Activated CD4-positive, alpha-beta T cell treated with anti-CD3 and anti-CD28 coated beads for 4 hours (primary cell): ENCODE data around the gene CYP27B1.
"Not testable (repeated sequence)": the region's sequence is repeated elsewhere in the genome, so short reads cannot be mapped to it uniquely, and the experiment has no call there.

Experiments used
- DNase-seq, 2 donors: peaks; one replicate each; pipeline ENCODE4 v3.0.0-alpha.2; 2020

CYP27B1 gene

DNA sequence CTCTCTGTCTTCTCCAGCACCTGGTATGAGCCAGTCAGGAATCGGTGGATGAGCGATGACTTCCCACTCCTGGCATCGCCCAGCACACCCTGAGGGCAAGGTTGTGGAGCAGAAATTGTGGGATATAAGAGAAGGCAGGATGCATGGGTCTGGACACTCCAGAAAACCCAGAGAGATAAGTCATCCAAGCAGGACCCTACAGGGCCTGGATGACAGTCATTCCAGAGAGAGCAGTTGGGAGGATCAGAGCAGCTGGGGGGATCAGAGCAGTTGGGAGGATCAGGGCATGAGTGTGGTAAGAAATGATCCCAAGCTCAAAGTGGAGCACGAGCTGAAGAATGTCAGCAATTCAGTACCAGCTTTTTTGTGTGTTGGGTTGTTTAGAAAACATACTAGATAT lies 32.3 kb downstream of the CYP27B1 start:
- no peak for DNase-seq

DNA sequence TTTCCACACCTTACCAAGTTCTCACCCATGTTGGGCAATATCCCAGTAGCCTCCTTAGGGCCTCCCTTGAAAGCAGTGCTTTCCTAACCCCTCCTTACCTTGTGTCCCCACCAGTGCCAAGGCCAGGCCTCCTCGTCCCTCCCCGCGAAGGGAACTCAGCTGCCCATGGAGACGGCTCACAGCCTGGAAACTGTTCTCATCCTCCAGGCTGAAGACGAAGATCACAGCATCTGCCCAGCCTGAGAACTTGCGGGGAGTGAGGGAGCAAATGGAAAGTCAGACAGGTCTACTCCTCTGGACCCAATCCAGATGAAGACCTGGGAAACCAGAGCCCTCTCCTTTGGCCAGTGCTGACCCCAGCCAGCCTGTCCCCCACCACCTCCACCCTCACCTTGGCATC lies 33.0 kb downstream of the CYP27B1 start:
- no peak for DNase-seq

GRCh38 chr12:57732726-57733593 lies 33.9 kb downstream of the CYP27B1 start:
- DNase-seq: no peak

DNA sequence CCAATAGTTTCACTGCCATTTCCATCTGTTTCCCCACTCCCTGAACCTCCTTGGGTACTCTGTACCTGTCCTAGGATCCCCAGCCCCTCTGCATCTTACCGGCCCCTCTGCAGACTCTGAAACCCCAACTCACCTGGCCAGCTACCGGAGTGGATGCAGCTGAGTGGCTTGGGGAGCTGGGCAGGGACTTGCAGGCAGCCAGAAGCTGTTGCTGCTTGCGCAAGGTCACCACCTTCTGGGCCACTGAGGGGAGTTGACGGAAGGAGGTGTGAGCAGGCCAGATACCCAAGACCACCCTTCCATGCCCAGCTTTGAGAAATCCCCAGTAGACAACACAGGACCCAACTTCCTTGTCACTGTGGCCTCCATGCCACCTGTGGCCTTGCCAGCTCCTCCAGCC lies 34.6 kb downstream of the CYP27B1 start:
- DNase-seq: no peak

DNA sequence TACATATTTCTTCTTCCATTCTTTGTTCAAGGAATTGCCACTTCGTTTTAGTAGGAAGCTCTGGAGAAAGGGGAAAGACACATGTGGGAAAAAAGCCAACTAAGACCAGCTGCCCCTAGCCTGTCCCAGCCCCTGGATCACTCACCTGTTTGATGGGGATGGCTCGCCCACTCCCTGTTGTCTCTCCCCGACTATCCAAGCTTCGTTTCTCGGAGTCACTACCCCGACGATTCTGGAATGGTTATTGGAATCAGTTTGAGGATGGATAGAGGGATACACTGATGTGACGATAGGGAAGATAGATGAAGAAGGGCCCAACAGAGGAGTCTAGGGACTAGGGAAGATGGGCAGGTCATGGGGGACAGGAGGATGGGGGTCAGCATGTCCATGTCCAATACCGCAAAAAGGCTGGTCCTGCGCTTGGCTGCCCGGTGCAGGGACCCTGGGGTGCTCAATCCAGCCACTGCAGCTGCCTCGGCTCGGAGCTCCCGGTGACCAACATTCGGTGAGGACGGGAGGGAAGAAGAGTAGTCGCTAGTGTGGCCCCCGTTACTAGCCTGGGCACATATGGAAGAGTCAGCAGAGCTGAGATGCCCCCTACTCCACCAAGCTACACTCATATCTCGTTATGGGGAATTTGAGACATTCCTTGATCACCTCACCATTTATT lies 35.3 kb downstream of the CYP27B1 start:
- DNase-seq: no peak

GRCh38 chr12:57730336-57731067 lies 36.4 kb downstream of the CYP27B1 start:
- no peak for DNase-seq

DNA sequence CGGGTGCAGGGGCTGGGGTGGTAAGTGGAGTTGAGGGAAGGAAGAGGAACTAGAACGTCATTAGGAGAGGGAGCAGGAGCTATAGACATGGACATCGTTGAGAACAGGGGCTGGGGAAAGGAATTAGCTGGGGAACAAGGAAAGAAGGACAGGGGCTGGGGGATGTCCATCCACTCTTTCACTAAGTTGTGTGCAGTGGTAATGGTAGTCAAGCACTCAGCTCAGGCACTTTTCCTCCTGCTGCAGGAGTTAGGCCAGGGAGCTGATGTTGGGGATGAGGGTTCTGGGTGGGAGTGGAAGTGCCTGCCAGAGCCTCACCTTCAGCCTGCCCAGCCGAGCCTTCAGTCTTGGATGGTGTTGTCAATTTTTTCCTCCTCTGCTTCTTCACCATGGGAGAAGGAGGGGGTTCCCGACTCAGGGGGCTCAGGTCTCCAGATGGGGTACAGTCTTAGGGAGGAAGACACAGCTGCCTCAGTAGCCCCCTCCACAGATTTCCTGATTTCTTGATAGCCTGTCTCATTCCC lies 37.5 kb downstream of the CYP27B1 start:
- DNase-seq: no peak

- DNase-seq: no peak
Observed at GRCh38 chr12:57727758-57728395, 39.0 kb downstream of the CYP27B1 start.

DNA sequence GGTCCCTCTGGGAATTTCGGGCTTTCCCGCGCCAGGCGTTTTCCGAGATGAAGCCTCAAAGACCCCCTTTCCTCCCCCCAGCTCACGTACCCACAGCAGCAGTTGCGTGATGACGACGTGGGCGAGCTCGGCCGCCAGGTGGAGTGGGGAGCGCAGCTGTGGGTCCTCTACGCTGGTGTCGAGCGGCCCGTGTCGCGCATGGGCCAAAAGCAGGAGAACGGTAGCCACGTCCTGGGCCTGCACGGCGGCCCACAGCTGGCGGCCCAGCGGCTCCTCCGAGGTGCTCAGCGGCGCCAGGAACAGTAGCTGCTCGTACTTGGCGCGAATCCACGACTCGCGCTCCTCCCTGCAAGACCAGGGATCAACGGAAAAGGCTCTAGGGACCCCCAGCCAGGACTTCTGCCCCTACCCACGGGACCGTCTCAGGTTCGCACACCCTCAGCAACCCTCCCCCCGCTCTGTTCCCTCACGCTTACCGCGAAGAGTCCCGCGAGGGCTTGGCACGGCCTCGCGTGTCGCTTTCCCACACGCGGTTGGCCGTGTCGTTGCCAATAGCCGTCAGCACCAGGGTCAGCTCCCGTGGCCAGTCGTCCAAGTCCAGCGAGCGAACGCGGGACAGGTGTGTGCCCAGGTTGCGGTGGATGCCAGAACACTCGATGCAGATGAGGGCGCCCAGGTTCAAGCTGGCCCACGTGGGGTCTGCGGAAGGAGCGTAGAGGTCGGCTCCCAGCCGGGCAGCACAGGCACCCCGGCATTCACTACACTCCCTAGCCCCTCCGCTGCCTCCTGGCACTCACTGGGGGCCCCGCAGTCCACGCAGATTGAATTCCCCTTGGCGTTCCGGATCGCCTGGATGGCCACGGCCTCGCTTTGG lies 39.8 kb downstream of the CYP27B1 start:
- no peak for DNase-seq

DNA sequence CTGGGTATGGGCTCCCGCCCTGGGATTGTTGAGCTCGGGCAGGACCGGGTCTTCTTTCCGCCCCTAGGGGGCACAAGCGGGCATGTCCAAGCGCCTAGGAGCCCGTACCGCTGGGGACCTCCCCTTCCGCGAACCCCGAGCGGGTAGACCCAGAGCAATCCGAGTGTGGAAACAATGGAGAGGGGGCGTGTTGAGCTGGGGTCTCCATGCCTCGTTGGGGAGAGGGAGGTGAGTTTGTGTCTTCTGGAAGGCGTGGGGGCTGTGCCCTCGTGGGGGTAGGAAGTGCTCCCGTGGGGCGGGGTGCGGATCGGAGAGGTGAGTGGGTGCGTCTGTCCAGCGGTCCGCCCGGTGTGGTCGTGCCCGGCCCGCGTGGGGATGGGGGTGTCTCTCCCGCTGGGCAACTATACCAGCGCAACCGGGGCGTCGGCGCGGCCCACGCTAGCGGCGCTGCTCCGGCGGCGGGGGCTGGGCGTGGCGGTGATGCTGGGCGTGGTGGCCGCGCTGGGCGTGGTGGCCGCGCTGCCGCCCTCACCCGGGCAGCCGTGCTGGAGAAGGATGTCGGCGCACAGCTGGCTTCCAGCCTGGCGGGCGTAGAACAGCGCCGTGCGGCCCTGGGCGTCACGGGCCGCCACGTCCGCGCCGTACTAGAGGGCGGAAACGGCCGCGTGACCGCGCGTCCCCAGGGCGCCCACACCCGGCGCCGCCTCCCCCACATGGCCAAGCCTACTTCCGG lies 40.6 kb downstream of the CYP27B1 start:
- DNase-seq: no peak

DNA sequence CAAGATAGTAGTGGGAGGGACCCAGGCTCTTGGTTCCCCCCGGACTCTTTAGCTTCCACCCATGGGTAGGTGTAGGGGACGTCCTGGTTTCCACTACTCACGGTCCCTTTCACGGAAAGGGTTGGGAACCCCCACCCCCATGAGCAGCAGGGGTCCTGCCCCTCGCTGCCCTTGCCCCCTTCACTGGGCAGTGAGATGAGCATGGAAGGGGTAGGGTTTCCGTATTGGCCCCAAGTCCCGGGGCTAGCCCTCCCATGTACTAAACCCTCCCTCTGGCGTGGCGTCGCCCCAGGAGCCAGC lies 41.1 kb downstream of the CYP27B1 start:
- DNase-seq: no peak

- DNase-seq: no peak
Observed at GRCh38 chr12:57724936-57725740, 41.7 kb downstream of the CYP27B1 start.

DNA sequence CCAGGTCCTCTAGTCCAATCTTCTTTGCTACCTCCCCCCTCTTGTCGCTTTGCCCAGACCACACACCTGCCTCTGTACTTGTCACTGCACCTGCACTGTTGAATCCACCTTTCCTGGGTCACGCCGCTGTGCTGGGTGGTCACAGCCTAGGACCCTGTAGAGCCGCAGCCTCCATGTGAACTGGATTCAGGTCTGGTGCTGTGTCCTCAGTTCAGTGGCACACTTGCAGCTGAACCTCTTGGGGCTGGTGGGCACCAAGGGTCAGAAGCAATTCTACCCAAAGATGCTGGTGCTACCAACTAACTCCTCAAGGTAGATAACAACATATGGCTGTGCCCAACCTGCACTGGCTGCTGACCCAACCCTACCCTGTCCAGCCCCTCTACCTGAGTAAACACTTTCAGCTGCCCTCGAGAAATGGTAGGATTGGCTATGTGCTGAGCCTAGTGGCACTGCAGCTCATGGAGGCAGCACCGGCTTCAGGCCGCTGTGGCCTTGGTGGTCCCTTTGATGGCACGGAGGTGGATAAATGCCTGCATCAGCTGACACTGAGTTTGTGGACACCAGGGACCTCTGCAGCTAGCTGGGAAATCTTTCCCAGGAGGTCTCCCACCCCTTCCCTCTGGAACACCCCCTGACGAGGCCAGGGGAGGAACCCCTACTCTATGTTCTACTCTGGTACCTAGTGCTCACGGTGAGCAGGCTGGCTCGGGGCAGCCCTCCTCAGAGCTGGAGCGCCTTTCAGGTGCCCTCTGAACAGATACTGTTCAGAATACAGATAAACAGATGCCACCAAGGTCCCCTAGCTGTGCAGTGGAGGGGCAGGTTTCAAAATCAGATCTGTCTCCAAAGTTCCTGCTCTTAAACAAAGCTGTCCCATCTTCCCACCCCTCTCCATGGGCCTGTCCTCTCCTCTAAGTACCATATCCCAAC lies 42.6 kb downstream of the CYP27B1 start:
- DNase-seq: no peak

DNA sequence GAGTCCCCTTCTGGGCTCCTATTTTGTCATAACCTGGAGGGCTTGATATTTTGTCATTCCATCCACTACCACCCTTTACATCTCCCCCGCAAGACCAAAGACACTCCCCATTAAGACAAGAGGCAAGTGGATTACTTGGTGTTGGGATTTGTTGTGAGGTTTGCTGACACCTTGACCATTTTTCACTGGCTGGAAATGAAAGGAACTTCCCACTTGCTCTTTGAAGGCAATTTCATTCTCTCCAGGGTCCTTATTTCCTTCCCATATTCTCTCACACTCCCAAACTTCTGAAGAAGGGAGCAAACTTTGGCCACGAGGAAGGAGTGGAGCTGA lies 43.3 kb downstream of the CYP27B1 start:
- no peak for DNase-seq

GRCh38 chr12:57722716-57723629 lies 43.9 kb downstream of the CYP27B1 start:
- no peak for DNase-seq

DNA sequence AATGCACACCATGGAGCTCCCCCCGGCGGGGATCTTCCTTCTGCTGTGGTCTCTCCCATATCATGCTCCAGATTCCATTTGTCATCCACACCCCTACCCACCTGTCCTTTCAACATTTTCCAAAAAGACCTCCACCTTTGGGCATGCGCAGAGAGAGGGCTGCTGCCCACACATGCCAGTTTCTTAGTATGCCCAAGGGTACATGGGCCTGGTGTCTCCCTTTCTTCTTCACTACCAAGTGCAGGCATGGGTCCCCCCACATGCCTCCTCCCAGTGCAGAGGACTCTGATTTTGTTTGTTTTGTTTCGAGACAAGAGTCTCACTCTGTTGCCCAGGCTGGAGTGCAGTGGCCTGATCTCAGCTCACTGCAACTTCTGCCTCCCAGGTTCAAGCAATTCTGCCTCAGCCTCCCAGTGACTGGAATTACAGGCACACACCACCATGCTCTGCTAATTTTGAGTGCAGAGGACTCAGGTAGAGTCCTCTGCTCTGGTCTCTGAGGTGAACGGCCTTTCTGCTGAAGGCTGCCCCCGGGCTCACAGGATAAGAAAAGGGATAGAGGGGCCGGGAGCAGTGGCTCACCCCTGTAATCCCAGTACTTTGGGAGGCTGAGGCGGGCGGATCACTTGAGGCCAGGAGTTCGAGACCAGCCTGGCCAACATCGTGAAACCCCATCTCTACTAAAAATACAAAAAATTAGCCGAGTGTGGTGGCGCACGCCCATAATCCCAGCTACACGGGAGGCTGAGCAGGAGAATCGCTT lies 44.9 kb downstream of the CYP27B1 start:
- not testable (repeated sequence) for DNase-seq
